Glutamatergic neuron (in vitro differentiated cells): ENCODE data around the gene MBTD1. TPM values are rescaled to one million over a fixed set of nuclear protein-coding genes. Genes with fewer than 3 reads are reported as not detected.
"Not testable (repeated sequence)": the region's sequence is repeated elsewhere in the genome, so short reads cannot be mapped to it uniquely, and the experiment has no call there.

Source experiments
- DNase-seq: peaks from one replicate; pipeline ENCODE4 v3.0.0; 2022
- H3K27ac Mint-ChIP-seq: one replicate; pipeline ENCODE4 v1.8.0; 2020; ENCODE audit warnings: mild to moderate bottlenecking, mixed read lengths, inconsistent platforms; ENCODE audit not compliant: unreplicated experiment
- H3K27me3 Mint-ChIP-seq: one replicate; pipeline ENCODE4 v1.8.0; 2020; ENCODE audit warnings: mild to moderate bottlenecking, moderate library complexity, mixed read lengths, inconsistent platforms; ENCODE audit not compliant: unreplicated experiment
- H3K36me3 Mint-ChIP-seq: one replicate; pipeline ENCODE4 v1.8.0; 2020; ENCODE audit warnings: mild to moderate bottlenecking, mixed read lengths, inconsistent platforms; ENCODE audit not compliant: unreplicated experiment
- H3K4me1 Mint-ChIP-seq: one replicate; pipeline ENCODE4 v1.8.0; 2020; ENCODE audit warnings: mild to moderate bottlenecking, low read depth, mixed read lengths, inconsistent platforms; ENCODE audit not compliant: unreplicated experiment
- H3K4me3 Mint-ChIP-seq: one replicate; pipeline ENCODE4 v1.8.0; 2020; ENCODE audit warnings: mild to moderate bottlenecking, mixed read lengths, inconsistent platforms; ENCODE audit not compliant: unreplicated experiment
- H3K9me3 Mint-ChIP-seq: one replicate; pipeline ENCODE4 v1.8.0; 2020; ENCODE audit warnings: mild to moderate bottlenecking, moderate library complexity, mixed read lengths, inconsistent platforms; ENCODE audit not compliant: unreplicated experiment
- long read RNA-seq: library from polyadenylated mRNA; unstranded; transcript quantifications from one replicate; pipeline ENCODE4 v2.0.0, GENCODE V29; 2020; ENCODE audit not compliant: unreplicated experiment
- total RNA-seq: library from RNA; stranded (reverse); fragmentation: NEBNext Ultra II Directional; extraction: Animal tissue kit (Norgen Biotek cat#: 25700); gene quantifications from one replicate; pipeline ENCODE4 v1.2.1, GENCODE V29; 2021; ENCODE audit not compliant: unreplicated experiment
- TF ChIP-seq, protein P1 (sequence below): fragments of 200-600 bp; sonication (generic); IDR thresholded peaks from one replicate; pipeline ENCODE4 v1.5.0; 2021; ENCODE audit not compliant: partially characterized antibody, unreplicated experiment

The MBTD1 gene
- 32.3 TPM for total RNA-seq
- long read RNA-seq, partial matches to known transcripts, result 2 of 3 reads
- long read RNA-seq, other reads (novel, unspliced or antisense), result 1 of 3 reads

DNA sequence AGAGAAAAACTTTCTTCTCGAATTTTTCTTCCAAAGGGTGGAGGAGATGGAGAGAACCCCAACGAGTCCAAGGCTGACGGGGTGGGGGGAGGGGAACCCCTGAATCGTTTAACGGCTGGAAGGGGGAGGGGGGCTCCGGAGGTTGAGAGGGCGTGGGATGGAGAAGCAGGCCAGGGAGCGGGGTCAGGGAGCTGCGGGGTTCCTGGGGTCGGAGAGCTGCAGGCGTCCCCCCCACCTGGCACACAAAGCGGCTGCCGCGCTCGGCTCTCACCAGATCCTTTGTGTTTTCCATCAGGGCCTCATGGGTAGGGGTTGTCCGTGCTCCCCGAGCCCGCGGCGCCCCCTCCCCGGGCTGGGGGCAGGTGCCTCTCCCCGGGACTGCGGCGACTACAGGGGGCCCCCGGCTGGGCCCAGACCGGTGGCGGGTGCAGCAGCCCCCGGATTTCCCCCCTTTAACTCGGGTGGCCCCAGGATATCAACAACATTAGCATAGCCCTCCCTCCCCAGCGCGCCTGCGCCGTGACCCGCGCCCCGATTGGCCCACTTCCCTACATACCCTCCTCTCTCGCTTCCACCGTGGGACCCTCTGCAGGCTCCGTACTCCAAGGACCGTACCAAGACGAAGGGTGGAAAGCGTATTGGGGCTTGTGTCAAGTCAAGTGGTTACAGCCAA, at the start of gene MBTD1:
TSS of gene MBTD1 (minus strand) at position 486 of the 673 bp plus-strand sequence. CDS start 34,888 bp downstream, outside the sequence.
- TF ChIP-seq, protein P1, sequence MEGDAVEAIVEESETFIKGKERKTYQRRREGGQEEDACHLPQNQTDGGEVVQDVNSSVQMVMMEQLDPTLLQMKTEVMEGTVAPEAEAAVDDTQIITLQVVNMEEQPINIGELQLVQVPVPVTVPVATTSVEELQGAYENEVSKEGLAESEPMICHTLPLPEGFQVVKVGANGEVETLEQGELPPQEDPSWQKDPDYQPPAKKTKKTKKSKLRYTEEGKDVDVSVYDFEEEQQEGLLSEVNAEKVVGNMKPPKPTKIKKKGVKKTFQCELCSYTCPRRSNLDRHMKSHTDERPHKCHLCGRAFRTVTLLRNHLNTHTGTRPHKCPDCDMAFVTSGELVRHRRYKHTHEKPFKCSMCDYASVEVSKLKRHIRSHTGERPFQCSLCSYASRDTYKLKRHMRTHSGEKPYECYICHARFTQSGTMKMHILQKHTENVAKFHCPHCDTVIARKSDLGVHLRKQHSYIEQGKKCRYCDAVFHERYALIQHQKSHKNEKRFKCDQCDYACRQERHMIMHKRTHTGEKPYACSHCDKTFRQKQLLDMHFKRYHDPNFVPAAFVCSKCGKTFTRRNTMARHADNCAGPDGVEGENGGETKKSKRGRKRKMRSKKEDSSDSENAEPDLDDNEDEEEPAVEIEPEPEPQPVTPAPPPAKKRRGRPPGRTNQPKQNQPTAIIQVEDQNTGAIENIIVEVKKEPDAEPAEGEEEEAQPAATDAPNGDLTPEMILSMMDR, result no peak
- Mint-ChIP-seq H3K27ac (peak within 1 kb of the TSS; percentile 97), H3K27me3 (peaks cover 10% of the 10 kb centered on the region), H3K9me3 (peaks cover 11% of the 10 kb centered on the region), H3K4me1 (peaks cover 18% of the 10 kb centered on the region), H3K4me3 (peak within 1 kb of the TSS; percentile 88), H3K36me3 (no peaks in the 10 kb centered on the region)
- DNase-seq, result peak; percentile 96

DNA sequence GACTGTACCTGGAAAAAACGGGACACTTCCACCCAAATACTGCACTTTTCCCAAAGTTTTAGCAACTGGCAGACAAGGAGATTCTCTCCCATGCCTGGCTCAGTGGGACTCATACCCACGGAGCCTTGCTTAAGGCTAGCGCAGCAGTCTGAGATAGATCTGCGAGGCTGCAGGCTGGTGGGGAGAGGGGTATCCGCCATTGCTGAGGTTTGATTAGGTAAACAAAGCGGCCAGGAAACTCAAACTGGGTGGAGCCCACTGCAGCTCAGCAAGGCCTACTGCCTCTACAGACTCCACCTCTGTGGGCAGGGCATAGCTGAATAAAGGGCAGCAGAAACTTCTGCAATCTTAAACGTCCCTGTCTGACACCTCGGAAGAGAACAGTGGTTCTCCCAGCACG, 45.3 kb upstream of the MBTD1 start:
- Mint-ChIP-seq H3K36me3 (peaks cover 14% of the 10 kb centered on the region), H3K4me3 (no peak overlapping the region), H3K4me1 (no peaks in the 10 kb centered on the region), H3K27ac (no peak overlapping the region), H3K27me3 (no peaks in the 10 kb centered on the region), H3K9me3 (peaks cover 10% of the 10 kb centered on the region)
- DNase-seq, result no peak
- TF ChIP-seq, protein P1, result no peak

DNA sequence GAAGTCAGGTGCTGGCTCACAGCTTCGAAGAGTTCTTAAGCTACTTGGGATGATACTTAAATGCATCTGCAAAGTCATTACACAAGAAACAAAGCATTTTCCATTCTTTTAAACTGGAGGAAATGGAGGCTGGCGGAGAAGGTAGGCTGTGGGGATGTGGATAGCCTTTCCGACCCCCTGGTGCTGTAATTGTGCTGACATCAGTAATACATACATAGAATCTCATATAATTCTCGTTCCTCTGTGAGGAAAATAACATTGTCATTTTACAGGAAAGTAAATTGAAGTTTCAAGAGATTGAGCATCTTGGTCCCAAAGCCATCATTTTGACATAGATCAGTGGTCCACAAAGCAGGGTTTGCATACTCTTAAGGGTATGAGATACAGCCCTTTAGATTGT, 40.0 kb upstream of the MBTD1 start:
- no peaks in the 10 kb centered on the region for H3K27me3 Mint-ChIP-seq
- no peak for DNase-seq
- no peaks in the 10 kb centered on the region for H3K4me1 Mint-ChIP-seq
- H3K27ac Mint-ChIP-seq, result no peak overlapping the region
- no peak overlapping the region for H3K4me3 Mint-ChIP-seq
- no peaks in the 10 kb centered on the region for H3K36me3 Mint-ChIP-seq
- TF ChIP-seq, protein P1, result no peak
- no peaks in the 10 kb centered on the region for H3K9me3 Mint-ChIP-seq

DNA sequence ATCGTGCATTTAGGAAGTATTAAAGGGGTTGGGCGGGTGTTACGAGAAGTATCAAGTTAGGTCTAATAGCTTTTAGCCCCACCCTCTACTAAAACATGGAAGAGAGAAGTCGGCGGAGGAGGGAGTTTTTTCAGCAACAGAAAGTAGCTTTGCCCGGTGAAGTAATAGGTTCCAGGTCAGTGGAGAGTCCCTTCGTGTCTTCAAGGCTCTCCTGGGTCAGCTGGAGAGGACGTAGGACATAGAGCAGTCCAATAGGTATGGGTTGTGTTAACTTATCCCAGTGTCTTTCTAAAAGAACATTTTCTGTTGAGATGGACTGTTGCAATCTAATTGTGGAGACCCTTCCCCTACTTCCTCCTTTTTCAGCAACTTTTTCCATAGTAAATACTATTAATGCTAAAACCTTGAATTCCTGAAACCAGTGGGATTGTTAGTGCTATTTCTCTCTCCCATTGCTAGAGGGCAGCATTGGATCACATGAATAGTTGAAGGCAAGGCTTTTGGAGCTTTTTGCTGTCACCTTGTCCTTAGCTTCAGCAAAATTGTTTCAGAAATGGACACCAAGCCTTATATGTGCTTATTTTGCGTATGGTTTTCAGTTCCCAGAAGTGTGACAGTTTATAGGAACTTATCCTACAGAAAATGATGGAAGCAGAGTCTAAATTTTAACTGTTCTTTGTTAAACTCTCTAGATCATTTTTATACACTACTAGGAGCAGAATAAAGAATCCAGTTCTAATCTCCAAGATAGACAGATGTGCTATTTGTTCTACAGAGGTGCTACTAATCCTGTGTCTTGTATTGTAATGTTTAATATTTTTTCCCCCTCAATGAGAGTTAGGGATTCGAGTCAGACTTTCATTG, 38.9 kb upstream of the MBTD1 start:
- Mint-ChIP-seq H3K9me3 (no peaks in the 10 kb centered on the region), H3K4me1 (no peaks in the 10 kb centered on the region), H3K27ac (no peak overlapping the region), H3K36me3 (no peaks in the 10 kb centered on the region), H3K27me3 (no peaks in the 10 kb centered on the region), H3K4me3 (no peak overlapping the region)
- no peak for DNase-seq
- TF ChIP-seq, protein P1, result peak; percentile 63

DNA sequence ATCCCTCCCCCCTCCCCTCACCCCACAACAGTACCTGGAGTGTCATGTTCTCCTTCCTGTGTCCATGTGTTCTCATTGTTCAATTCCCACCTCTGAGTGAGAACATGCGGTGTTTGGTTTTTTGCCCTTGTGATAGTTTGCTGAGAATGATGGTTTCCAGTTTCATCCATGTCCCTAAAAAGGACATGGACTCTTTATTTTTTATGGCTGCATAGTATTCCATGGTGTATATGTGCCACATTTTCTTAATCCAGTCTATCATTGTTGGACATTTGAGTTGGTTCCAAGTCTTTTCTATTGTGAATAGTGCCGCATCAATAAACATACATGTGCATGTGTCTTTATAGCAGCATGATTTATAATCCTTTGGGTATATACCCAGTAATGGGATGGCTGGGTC, 34.5 kb upstream of the MBTD1 start:
- H3K4me1 Mint-ChIP-seq, H3K36me3 Mint-ChIP-seq, H3K27ac Mint-ChIP-seq, DNase-seq, H3K27me3 Mint-ChIP-seq, H3K9me3 Mint-ChIP-seq, H3K4me3 Mint-ChIP-seq: not testable (repeated sequence)
